T-helper 2 cell treated with Interferon-gamma antibody and Interleukin-4, amounts not matched to agents 5 μg/mL and 100 μg/mL, for 36 hours (primary cell): Measurements from ENCODE around the gene BMAL2.

ENCODE experiments used
- DNase-seq: peaks from one replicate; pipeline ENCODE4 v3.0.0; 2021; ENCODE audit warnings: low spot score
- H3K27ac Mint-ChIP-seq: one replicate; pipeline ENCODE4 v1.8.0; 2021; ENCODE audit warnings: mild to moderate bottlenecking, mixed read lengths
- H3K27me3 Mint-ChIP-seq: one replicate; pipeline ENCODE4 v1.8.0; 2021; ENCODE audit warnings: low read depth, mixed read lengths
- H3K36me3 Mint-ChIP-seq: one replicate; pipeline ENCODE4 v1.8.0; 2021; ENCODE audit warnings: low read depth, mixed read lengths
- H3K4me1 Mint-ChIP-seq: one replicate; pipeline ENCODE4 v1.8.0; 2021; ENCODE audit warnings: low read depth, mixed read lengths
- H3K4me3 Mint-ChIP-seq: one replicate; pipeline ENCODE4 v1.8.0; 2022; ENCODE audit warnings: mild to moderate bottlenecking, moderate library complexity, mixed read lengths
- H3K9me3 Mint-ChIP-seq: one replicate; pipeline ENCODE4 v1.8.0; 2021; ENCODE audit warnings: mixed read lengths

The BMAL2 gene

GRCh38 chr12:27303139-27304111, 29.2 kb upstream of the BMAL2 start:
- H3K9me3 Mint-ChIP-seq = no peaks in the 10 kb centered on the region
- no peak for DNase-seq
- no peaks in the 10 kb centered on the region for H3K27me3 Mint-ChIP-seq
- H3K4me3 Mint-ChIP-seq = no peak overlapping the region
- peaks cover 5% of the 10 kb centered on the region for H3K4me1 Mint-ChIP-seq
- H3K36me3 Mint-ChIP-seq = peaks cover 17% of the 10 kb centered on the region
- H3K27ac Mint-ChIP-seq = no peak overlapping the region

DNA sequence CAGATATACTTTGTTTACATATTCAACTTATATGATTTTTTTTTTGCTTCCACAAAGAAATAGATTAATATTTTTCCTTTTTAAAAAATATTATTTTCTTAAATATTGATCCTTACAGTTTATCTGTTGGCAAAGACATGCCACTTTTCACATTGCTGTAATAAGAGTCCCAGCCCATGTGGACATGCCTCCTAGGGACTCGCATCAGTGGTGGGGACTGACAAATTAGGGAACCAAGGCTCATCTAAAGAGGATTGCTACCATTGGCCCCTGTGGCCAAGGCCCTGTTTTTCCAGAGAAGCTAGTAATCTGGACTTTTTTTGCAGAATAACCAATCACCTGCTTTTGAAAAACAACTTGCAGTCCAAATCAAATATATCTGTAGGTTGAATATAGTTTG, 27.8 kb upstream of the BMAL2 start:
- H3K4me1 Mint-ChIP-seq = peaks cover 14% of the 10 kb centered on the region
- H3K36me3 Mint-ChIP-seq = peaks cover 11% of the 10 kb centered on the region
- no peak for DNase-seq
- no peaks in the 10 kb centered on the region for H3K9me3 Mint-ChIP-seq
- H3K27me3 Mint-ChIP-seq = no peaks in the 10 kb centered on the region
- H3K27ac Mint-ChIP-seq = no peak overlapping the region
- no peak overlapping the region for H3K4me3 Mint-ChIP-seq

DNA sequence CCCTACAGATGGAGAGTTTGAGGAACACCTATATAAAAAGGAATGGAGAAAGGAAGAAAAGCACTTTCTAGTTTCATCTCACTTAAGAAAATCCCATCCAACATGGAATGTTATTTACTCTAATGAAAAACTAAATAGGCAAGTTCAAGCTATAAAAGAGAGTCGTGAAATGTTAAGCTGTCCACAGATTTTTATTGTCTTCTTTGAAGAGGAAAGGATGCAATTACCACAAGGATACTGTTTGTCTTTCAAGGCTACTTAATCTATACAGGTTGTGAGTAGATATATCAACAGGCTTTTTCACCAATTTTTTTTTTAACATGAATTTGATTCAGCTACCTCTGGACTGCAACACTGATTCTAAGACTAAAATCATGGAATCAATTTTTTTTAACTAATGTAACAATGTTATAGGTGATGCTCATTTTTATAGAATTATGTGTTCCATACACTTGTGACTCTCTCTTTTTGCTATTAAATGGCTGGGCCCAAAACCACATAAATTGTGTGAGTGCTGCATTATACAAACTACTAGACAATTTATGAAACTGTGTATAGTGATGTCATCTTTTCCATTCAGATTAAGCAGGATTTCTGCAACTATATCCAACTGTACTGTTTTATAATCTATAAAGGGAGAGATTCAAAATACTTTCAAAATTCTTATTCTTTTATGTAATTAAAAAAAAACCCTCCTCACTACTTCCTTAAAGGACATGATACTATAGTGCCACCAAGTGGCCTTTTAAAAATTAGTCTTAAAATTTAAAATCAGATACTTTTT, 26.8 kb upstream of the BMAL2 start:
- no peak for DNase-seq
- Mint-ChIP-seq H3K9me3 (no peaks in the 10 kb centered on the region), H3K27ac (peak overlapping the region; percentile 3), H3K4me3 (no peak overlapping the region), H3K36me3 (peaks cover 14% of the 10 kb centered on the region), H3K4me1 (peaks cover 18% of the 10 kb centered on the region), H3K27me3 (no peaks in the 10 kb centered on the region)

GRCh38 chr12:27309293-27309994, 23.2 kb upstream of the BMAL2 start:
- peaks cover 15% of the 10 kb centered on the region for H3K36me3 Mint-ChIP-seq
- H3K27me3 Mint-ChIP-seq = no peaks in the 10 kb centered on the region
- peak overlapping the region; percentile 53 for H3K27ac Mint-ChIP-seq
- peaks cover 18% of the 10 kb centered on the region for H3K4me1 Mint-ChIP-seq
- no peak overlapping the region for H3K4me3 Mint-ChIP-seq
- no peaks in the 10 kb centered on the region for H3K9me3 Mint-ChIP-seq
- DNase-seq = no peak

DNA sequence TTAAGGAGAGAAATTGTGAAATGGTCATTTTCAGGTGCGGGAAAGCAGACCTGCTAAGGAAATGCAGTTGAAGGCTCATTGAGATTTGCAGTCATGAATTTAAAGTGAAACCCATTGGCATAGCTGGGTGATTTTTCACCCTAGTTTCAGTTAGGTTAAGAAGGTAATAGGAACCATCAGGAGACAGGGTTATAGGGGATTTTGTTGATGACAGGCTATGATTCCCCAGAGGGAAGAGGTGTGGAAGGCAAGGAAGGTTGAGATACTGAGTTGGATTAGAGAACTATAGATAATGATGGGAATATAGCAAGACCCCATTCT, 22.7 kb upstream of the BMAL2 start:
- H3K36me3 Mint-ChIP-seq = peaks cover 16% of the 10 kb centered on the region
- no peaks in the 10 kb centered on the region for H3K9me3 Mint-ChIP-seq
- H3K27ac Mint-ChIP-seq = peak overlapping the region; percentile 3
- H3K4me3 Mint-ChIP-seq = no peak overlapping the region
- DNase-seq = no peak
- no peaks in the 10 kb centered on the region for H3K27me3 Mint-ChIP-seq
- H3K4me1 Mint-ChIP-seq = peaks cover 18% of the 10 kb centered on the region

GRCh38 chr12:27316947-27317346, 15.7 kb upstream of the BMAL2 start:
- Mint-ChIP-seq H3K36me3 (peaks cover 15% of the 10 kb centered on the region), H3K27ac (no peak overlapping the region), H3K4me3 (no peak overlapping the region), H3K9me3 (no peaks in the 10 kb centered on the region), H3K4me1 (no peaks in the 10 kb centered on the region), H3K27me3 (no peaks in the 10 kb centered on the region)
- DNase-seq = no peak

DNA sequence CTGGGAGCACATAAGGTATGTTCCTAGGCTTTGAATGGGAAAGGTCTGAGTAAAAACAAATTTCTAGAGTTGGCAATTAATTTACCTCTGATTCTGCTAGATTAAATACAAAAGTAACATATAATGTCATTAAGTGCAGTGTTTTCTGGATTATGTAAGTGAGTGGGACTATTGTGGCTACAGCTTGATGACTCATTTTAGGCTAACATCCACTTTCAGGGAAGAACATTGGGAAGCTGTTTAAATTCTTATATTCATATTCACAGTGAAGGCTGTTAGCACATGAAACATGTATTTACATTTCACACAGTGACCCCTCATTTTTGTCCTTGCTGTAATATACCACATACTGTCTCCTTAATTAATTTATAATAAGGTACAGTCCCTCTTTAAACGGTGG, 13.2 kb upstream of the BMAL2 start:
- no peaks in the 10 kb centered on the region for H3K27me3 Mint-ChIP-seq
- H3K9me3 Mint-ChIP-seq = no peaks in the 10 kb centered on the region
- H3K4me3 Mint-ChIP-seq = no peak overlapping the region
- no peak overlapping the region for H3K27ac Mint-ChIP-seq
- peaks cover 20% of the 10 kb centered on the region for H3K36me3 Mint-ChIP-seq
- no peaks in the 10 kb centered on the region for H3K4me1 Mint-ChIP-seq
- DNase-seq = no peak

- Mint-ChIP-seq H3K4me3 (no peak overlapping the region), H3K4me1 (no peaks in the 10 kb centered on the region), H3K36me3 (peaks cover 18% of the 10 kb centered on the region), H3K27ac (no peak overlapping the region), H3K27me3 (no peaks in the 10 kb centered on the region), H3K9me3 (no peaks in the 10 kb centered on the region)
- DNase-seq = no peak
These were observed 12.8 kb upstream of the BMAL2 start for GRCh38 chr12:27319848-27320247.

- no peak overlapping the region for H3K4me3 Mint-ChIP-seq
- H3K36me3 Mint-ChIP-seq = peaks cover 15% of the 10 kb centered on the region
- no peaks in the 10 kb centered on the region for H3K9me3 Mint-ChIP-seq
- no peaks in the 10 kb centered on the region for H3K4me1 Mint-ChIP-seq
- no peak overlapping the region for H3K27ac Mint-ChIP-seq
- H3K27me3 Mint-ChIP-seq = no peaks in the 10 kb centered on the region
- DNase-seq = no peak
These were observed 8.1 kb upstream of the BMAL2 start for GRCh38 chr12:27324530-27324929.

DNA sequence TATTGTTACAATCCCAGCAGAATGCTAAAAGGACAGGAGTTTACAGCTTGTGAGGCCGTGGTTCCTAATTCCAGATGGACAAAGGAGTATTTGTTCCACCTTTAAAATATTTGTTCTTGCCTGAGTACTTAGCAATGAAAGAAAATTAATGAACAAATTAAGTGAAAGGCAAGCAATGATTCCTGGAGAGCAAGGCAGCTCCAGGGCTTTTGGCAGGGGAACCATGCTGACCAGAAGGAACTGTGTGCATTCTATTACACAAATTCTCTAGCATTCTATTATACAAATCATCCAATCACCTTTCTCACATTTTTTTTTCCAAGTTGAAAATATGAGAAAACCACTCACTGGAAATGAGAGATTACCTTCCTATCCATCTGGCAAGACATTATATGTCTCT, 1.8 kb upstream of the BMAL2 start:
- Mint-ChIP-seq H3K27ac (peak overlapping the region; percentile 75), H3K4me3 (peak overlapping the region; percentile 86), H3K36me3 (peaks cover 9% of the 10 kb centered on the region), H3K4me1 (peaks cover 32% of the 10 kb centered on the region), H3K27me3 (no peaks in the 10 kb centered on the region), H3K9me3 (no peaks in the 10 kb centered on the region)
- DNase-seq = no peak

DNA sequence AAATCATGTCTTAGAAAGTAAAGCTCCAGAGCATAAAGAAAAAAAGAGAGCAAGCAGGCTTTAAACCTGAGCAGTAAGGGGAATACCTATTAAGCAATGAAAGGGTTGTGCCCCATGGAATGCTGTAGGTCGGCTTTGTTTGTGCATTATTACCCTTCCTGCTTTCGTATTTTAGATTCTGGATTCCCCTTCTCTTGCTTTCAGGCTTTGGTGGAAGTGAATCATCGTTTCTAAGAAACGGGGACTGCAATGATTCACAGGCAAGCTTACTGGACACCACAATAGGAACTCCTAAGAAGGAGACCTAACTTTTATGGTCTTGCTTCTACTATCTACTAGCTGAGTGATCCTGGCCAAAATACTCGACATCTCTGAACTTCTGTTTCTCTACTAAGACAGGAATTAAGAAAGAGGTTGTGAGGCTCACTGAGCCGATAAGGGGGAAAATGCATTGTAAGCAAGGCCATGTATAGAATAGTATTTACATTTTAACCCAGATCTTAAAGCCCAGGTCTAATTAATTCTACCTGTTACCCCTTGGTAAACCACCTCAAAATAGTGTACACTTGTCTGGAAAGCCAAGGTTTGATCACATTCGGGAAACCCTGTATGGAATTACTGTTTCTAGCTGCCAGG, 1.2 kb upstream of the BMAL2 start:
- Mint-ChIP-seq H3K9me3 (no peaks in the 10 kb centered on the region), H3K36me3 (peaks cover 9% of the 10 kb centered on the region), H3K27ac (peak overlapping the region; percentile 75), H3K27me3 (no peaks in the 10 kb centered on the region), H3K4me1 (peaks cover 37% of the 10 kb centered on the region), H3K4me3 (peak overlapping the region; percentile 86)
- DNase-seq = peak; percentile 66

DNA sequence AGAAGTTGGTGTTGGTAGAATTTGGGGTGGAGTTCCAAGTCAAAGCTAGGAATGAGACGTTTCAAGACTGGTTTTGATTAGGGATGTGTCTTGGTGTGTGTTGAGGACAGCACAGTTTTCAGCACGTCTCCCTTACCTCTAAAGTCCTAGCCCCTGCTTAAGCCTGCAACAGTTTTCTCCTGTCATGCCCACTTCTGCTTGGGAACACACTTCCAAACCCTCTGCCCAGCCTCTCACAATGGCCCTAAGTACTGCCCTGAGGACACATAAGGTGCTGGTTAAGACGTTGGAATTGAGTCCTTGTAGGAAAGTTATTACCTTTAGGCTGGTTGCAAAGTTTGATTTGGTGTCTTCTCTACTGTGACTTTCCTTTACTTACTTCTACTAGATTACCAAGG, 710 bp upstream of the BMAL2 start:
- H3K36me3 Mint-ChIP-seq = peaks cover 4% of the 10 kb centered on the region
- DNase-seq = no peak
- H3K4me3 Mint-ChIP-seq = peak overlapping the region; percentile 86
- no peaks in the 10 kb centered on the region for H3K27me3 Mint-ChIP-seq
- H3K9me3 Mint-ChIP-seq = no peaks in the 10 kb centered on the region
- H3K27ac Mint-ChIP-seq = peak overlapping the region; percentile 62
- H3K4me1 Mint-ChIP-seq = peaks cover 37% of the 10 kb centered on the region

DNA sequence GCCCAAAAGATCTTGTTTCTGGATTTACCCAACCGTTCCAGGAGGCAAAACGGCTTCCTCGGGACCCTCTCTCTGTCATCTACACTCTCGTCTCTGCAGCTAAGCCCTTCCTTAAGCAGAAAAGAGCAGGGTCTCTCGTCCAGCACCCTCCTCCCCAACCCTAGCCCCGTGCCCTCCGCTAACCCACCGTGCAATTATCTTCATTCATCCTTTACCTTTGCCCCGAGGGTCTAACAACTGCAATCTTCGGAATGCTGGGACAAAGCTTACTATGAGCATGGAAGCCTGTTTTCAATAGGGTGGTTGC, 276 bp upstream of the BMAL2 start:
- H3K27ac Mint-ChIP-seq = peak overlapping the region; percentile 62
- peaks cover 3% of the 10 kb centered on the region for H3K36me3 Mint-ChIP-seq
- DNase-seq = no peak
- H3K4me3 Mint-ChIP-seq = peak overlapping the region; percentile 86
- H3K4me1 Mint-ChIP-seq = peaks cover 38% of the 10 kb centered on the region
- H3K9me3 Mint-ChIP-seq = no peaks in the 10 kb centered on the region
- H3K27me3 Mint-ChIP-seq = no peaks in the 10 kb centered on the region
